Measurements from ENCODE around the gene BCL6B. TPM values are rescaled to one million over a fixed set of nuclear protein-coding genes. Genes with fewer than 3 reads are reported as not detected.

The BCL6B gene
- total and polyA plus RNA-seq, 10 of the 15 experiments (the other 5 are each of a cell fraction or from before 2014, with no cell fraction given), result 0.06 to 0.85 (median 0.11) TPM; not detected in 1

DNA sequence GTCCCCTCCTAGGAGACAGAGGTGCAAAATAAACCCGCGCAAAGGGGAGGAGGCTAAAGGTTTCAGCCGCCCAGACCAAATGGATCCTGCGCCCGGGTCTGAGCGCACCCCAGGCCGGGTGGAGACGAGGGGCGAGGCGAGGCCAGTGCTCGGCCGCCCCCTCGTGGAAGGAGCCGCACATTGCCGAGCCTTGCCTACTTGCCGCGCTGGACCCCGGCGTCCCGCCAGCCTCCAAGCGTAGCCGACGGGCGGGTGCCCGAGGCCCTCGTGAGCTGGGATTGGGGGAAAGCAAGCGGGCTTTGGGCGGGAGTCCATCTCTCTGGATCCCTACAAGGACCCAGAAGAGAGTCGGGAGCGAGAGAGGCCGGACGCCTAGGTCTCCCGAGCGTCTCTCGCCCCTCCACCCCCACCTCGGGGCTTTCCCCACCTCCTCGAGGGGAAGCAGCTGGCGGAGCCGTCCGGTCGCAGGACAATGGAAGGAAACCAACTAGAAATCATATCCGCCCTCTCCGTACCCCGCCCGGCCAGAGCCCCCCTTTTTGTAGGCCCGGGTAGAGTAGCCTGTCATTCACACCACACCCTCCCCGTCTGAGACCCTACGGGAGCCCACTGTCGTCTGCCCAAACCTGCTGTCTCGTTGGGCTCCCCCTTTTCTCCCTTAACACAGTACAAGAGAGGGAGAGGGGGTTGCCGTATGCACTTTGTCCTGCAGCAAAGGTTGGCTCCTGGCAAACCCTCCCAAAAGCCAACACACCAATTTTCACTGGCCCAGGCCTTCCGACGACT lies 664 bp upstream of the BCL6B start (continued):
- TF ChIP-seq BCL11A (IDR thresholded peaks at IDR 0.05; ENCODE audit: low read depth, low read length) (no peak), SIX5 (IDR thresholded peaks at IDR 0.05; ENCODE audit: low read depth, low read length, severe bottlenecking) (peak; percentile 18), NR2C2 (IDR thresholded peaks at IDR 0.05; ENCODE audit: borderline replicate concordance, control insufficient read depth, insufficient read length, low read depth) (no peak), POLR2AphosphoS2 (IDR thresholded peaks at IDR 0.05; ENCODE audit: low read depth, low read length) (no peak), RAD51 (IDR thresholded peaks at IDR 0.05) (no peak), BMI1 (IDR thresholded peaks at IDR 0.05; ENCODE audit: borderline replicate concordance) (no peak), RCOR1 (conservative IDR thresholded peaks at IDR 0.05; ENCODE audit: low read depth, low read length) (0 out of 2 replicates have a peak, but pooled peaks have one; percentile 18), TCF3 (IDR thresholded peaks at IDR 0.05; ENCODE audit: borderline replicate concordance, insufficient read depth, low read depth, low read length) (peak; percentile 59; the same call in 1 of the 2 replicates), EGR1 (IDR thresholded peaks at IDR 0.05; ENCODE audit: borderline replicate concordance in 1 of 2, low read depth in 2 of 2, low read length in 2 of 2) (peak; percentile 27 to 98), BACH1 (IDR thresholded peaks at IDR 0.05; ENCODE audit: borderline replicate concordance) (peak; percentile 30; the same call in 1 of the 2 replicates), TCF12 (IDR thresholded peaks at IDR 0.05; ENCODE audit: low read depth, low read length) (peak; percentile 91), ZSCAN29 (IDR thresholded peaks at IDR 0.05) (no peak), ZNF217 (IDR thresholded peaks at IDR 0.05) (no peak)
- TF ChIP-seq, protein P1, sequence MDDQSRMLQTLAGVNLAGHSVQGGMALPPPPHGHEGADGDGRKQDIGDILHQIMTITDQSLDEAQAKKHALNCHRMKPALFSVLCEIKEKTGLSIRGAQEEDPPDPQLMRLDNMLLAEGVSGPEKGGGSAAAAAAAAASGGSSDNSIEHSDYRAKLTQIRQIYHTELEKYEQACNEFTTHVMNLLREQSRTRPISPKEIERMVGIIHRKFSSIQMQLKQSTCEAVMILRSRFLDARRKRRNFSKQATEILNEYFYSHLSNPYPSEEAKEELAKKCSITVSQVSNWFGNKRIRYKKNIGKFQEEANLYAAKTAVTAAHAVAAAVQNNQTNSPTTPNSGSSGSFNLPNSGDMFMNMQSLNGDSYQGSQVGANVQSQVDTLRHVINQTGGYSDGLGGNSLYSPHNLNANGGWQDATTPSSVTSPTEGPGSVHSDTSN (IDR thresholded peaks at IDR 0.05; ENCODE audit: insufficient replicate concordance, low read depth, low read length), result peak; percentile 61
- TF ChIP-seq, protein P2, sequence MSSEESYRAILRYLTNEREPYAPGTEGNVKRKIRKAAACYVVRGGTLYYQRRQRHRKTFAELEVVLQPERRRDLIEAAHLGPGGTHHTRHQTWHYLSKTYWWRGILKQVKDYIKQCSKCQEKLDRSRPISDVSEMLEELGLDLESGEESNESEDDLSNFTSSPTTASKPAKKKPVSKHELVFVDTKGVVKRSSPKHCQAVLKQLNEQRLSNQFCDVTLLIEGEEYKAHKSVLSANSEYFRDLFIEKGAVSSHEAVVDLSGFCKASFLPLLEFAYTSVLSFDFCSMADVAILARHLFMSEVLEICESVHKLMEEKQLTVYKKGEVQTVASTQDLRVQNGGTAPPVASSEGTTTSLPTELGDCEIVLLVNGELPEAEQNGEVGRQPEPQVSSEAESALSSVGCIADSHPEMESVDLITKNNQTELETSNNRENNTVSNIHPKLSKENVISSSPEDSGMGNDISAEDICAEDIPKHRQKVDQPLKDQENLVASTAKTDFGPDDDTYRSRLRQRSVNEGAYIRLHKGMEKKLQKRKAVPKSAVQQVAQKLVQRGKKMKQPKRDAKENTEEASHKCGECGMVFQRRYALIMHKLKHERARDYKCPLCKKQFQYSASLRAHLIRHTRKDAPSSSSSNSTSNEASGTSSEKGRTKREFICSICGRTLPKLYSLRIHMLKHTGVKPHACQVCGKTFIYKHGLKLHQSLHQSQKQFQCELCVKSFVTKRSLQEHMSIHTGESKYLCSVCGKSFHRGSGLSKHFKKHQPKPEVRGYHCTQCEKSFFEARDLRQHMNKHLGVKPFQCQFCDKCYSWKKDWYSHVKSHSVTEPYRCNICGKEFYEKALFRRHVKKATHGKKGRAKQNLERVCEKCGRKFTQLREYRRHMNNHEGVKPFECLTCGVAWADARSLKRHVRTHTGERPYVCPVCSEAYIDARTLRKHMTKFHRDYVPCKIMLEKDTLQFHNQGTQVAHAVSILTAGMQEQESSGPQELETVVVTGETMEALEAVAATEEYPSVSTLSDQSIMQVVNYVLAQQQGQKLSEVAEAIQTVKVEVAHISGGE (CRISPR knock-in tag; IDR thresholded peaks at IDR 0.05), result no peak
- TF ChIP-seq, protein P3, sequence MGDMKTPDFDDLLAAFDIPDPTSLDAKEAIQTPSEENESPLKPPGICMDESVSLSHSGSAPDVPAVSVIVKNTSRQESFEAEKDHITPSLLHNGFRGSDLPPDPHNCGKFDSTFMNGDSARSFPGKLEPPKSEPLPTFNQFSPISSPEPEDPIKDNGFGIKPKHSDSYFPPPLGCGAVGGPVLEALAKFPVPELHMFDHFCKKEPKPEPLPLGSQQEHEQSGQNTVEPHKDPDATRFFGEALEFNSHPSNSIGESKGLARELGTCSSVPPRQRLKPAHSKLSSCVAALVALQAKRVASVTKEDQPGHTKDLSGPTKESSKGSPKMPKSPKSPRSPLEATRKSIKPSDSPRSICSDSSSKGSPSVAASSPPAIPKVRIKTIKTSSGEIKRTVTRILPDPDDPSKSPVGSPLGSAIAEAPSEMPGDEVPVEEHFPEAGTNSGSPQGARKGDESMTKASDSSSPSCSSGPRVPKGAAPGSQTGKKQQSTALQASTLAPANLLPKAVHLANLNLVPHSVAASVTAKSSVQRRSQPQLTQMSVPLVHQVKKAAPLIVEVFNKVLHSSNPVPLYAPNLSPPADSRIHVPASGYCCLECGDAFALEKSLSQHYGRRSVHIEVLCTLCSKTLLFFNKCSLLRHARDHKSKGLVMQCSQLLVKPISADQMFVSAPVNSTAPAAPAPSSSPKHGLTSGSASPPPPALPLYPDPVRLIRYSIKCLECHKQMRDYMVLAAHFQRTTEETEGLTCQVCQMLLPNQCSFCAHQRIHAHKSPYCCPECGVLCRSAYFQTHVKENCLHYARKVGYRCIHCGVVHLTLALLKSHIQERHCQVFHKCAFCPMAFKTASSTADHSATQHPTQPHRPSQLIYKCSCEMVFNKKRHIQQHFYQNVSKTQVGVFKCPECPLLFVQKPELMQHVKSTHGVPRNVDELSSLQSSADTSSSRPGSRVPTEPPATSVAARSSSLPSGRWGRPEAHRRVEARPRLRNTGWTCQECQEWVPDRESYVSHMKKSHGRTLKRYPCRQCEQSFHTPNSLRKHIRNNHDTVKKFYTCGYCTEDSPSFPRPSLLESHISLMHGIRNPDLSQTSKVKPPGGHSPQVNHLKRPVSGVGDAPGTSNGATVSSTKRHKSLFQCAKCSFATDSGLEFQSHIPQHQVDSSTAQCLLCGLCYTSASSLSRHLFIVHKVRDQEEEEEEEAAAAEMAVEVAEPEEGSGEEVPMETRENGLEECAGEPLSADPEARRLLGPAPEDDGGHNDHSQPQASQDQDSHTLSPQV (IDR thresholded peaks at IDR 0.05), result no peak
- TF ChIP-seq, protein P4, sequence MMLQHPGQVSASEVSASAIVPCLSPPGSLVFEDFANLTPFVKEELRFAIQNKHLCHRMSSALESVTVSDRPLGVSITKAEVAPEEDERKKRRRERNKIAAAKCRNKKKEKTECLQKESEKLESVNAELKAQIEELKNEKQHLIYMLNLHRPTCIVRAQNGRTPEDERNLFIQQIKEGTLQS (IDR thresholded peaks at IDR 0.05; ENCODE audit: borderline replicate concordance, extremely low read depth, low read depth, low read length), result no peak

Data from GM12878 (cell line).